Peyer's patch (tissue), 4 donors: Measurements from ENCODE around the gene SVOPL. TPM values are rescaled to one million over a fixed set of nuclear protein-coding genes. Genes with fewer than 3 reads are reported as not detected.
A peak's percentile ranks its signal among the peaks of the same experiment; 100 is the strongest.

Experiments used
- DNase-seq, 3 donors: peaks; one replicate each; pipeline ENCODE4 v3.0.0-alpha.2; 2017 to 2019
- H3K27ac ChIP-seq, 4 donors: fragments of 200-600 bp; sonication (generic); one replicate each; pipeline ENCODE4 v1.5.1; 2016 to 2019
- H3K27me3 ChIP-seq, 2 donors: fragments of 200-600 bp; sonication (generic); one replicate each; pipeline ENCODE4 v1.5.1; 2019
- H3K36me3 ChIP-seq, 3 donors: fragments of 200-600 bp; sonication (generic); one replicate each; pipeline ENCODE4 v1.5.1; 2016 to 2019
- H3K4me1 ChIP-seq, 4 donors: fragments of 200-600 bp; sonication (generic); one replicate each; pipeline ENCODE4 v1.5.1; 2016 to 2019
- H3K4me3 ChIP-seq, 4 donors: fragments of 200-600 bp; sonication (generic); 1 replicate in 3 of 4; 2 replicates in 1 of 4; pipeline ENCODE4 v1.5.1; 2016 to 2019; ENCODE audit warnings: mild to moderate bottlenecking in 1 of 4
- H3K9me3 ChIP-seq, 4 donors: fragments of 200-600 bp; sonication (generic); one replicate each; pipeline ENCODE4 v1.5.1; 2016 to 2019; ENCODE audit warnings: mild to moderate bottlenecking in 1 of 4
- CTCF ChIP-seq, 6 experiments: fragments of 450-650 bp in 4 of 6; fragments of 200-600 bp in 2 of 6; sonication (generic) in 1 of 6; IDR thresholded peaks; one replicate each; pipeline ENCODE4 v1.5.1; 2017 to 2019; ENCODE audit warnings: antibody characterized with exemption in 6 of 6, mild to moderate bottlenecking in 3 of 6, moderate library complexity in 1 of 6
- POLR2A ChIP-seq, 2 donors: fragments of 450-650 bp; IDR thresholded peaks; one replicate each; pipeline ENCODE4 v1.5.1; 2017; ENCODE audit warnings: antibody characterized with exemption in 2 of 2, mild to moderate bottlenecking in 2 of 2, moderate library complexity in 2 of 2
- total RNA-seq, 4 donors: library from RNA; depleted of rRNA; stranded (reverse); fragments of >200 nt; gene quantifications; one replicate each; pipeline ENCODE4 v1.1.0, GENCODE V29; 2016

SVOPL gene
- total RNA-seq, 4 donors from 2014 or later: 0.40 TPM; not detected in 3

- no peaks in the 10 kb centered on the region for H3K27me3 ChIP-seq
- TF ChIP-seq CTCF (IDR thresholded peaks at IDR 0.05) (no peak), POLR2A (IDR thresholded peaks at IDR 0.05) (no peak)
- H3K4me1 ChIP-seq: no peaks in the 10 kb centered on the region
- no peak overlapping the region for H3K4me3 ChIP-seq
- DNase-seq: no peak
- H3K27ac ChIP-seq: no peak overlapping the region
- peaks cover 0 to 10% (median 0%) of the 10 kb centered on the region in 4 donors for H3K9me3 ChIP-seq
- no peaks in the 10 kb centered on the region for H3K36me3 ChIP-seq
Observed at GRCh38 chr7:138658889-138659288, 42.3 kb downstream of the SVOPL start.

GRCh38 chr7:138657854-138658386 is 43.2 kb downstream of the SVOPL start:
- H3K9me3 ChIP-seq: peaks cover 0 to 10% (median 0%) of the 10 kb centered on the region in 4 donors
- H3K4me1 ChIP-seq: no peaks in the 10 kb centered on the region
- no peak overlapping the region for H3K27ac ChIP-seq
- TF ChIP-seq CTCF (IDR thresholded peaks at IDR 0.05): no peak
- H3K36me3 ChIP-seq: no peaks in the 10 kb centered on the region
- no peaks in the 10 kb centered on the region for H3K27me3 ChIP-seq
- H3K4me3 ChIP-seq: no peak overlapping the region
- DNase-seq: no peak

GRCh38 chr7:138656952-138657351 is 44.2 kb downstream of the SVOPL start:
- no peak for DNase-seq
- no peak overlapping the region for H3K27ac ChIP-seq

GRCh38 chr7:138654616-138655015 is 46.5 kb downstream of the SVOPL start:
- Histone ChIP-seq H3K9me3 (peaks cover 0 to 10% (median 0%) of the 10 kb centered on the region in 4 donors), H3K27me3 (no peaks in the 10 kb centered on the region), H3K4me1 (no peaks in the 10 kb centered on the region), H3K4me3 (no peak overlapping the region), H3K27ac (no peak overlapping the region), H3K36me3 (no peaks in the 10 kb centered on the region)
- TF ChIP-seq CTCF (IDR thresholded peaks at IDR 0.05) (no peak), POLR2A (IDR thresholded peaks at IDR 0.05) (no peak)
- DNase-seq: no peak

More at GRCh38 chr7:138656952-138657351, 44.2 kb downstream of the SVOPL start:
- Histone ChIP-seq H3K4me3 (no peak overlapping the region), H3K36me3 (no peaks in the 10 kb centered on the region), H3K9me3 (peaks cover 0 to 10% (median 0%) of the 10 kb centered on the region in 4 donors), H3K4me1 (no peaks in the 10 kb centered on the region), H3K27me3 (no peaks in the 10 kb centered on the region)
- TF ChIP-seq CTCF (IDR thresholded peaks at IDR 0.05) (no peak), POLR2A (IDR thresholded peaks at IDR 0.05) (no peak)

GRCh38 chr7:138649506-138649905 is 51.7 kb downstream of the SVOPL start:
- no peak overlapping the region for H3K27ac ChIP-seq
- peaks cover 0 to 3% (median 0%) of the 10 kb centered on the region in 4 donors for H3K9me3 ChIP-seq
- no peak overlapping the region for H3K4me3 ChIP-seq
- no peaks in the 10 kb centered on the region for H3K27me3 ChIP-seq
- TF ChIP-seq CTCF (IDR thresholded peaks at IDR 0.05) (no peak), POLR2A (IDR thresholded peaks at IDR 0.05) (no peak)
- no peak for DNase-seq
- no peaks in the 10 kb centered on the region for H3K4me1 ChIP-seq
- no peaks in the 10 kb centered on the region for H3K36me3 ChIP-seq

- Histone ChIP-seq H3K36me3 (no peaks in the 10 kb centered on the region), H3K4me1 (no peaks in the 10 kb centered on the region), H3K27me3 (no peaks in the 10 kb centered on the region), H3K4me3 (no peak overlapping the region), H3K9me3 (no peaks in the 10 kb centered on the region), H3K27ac (no peak overlapping the region)
- DNase-seq: no peak
- TF ChIP-seq POLR2A (IDR thresholded peaks at IDR 0.05) (no peak), CTCF (IDR thresholded peaks at IDR 0.05) (peak in 1 of 6 experiments; percentile 2)
Observed at GRCh38 chr7:138645284-138645683, 55.9 kb downstream of the SVOPL start.
